ENCODE measurements around the gene MUC3A.
A peak's percentile ranks its signal among the peaks of the same experiment; 100 is the strongest.

Gene MUC3A

DNA sequence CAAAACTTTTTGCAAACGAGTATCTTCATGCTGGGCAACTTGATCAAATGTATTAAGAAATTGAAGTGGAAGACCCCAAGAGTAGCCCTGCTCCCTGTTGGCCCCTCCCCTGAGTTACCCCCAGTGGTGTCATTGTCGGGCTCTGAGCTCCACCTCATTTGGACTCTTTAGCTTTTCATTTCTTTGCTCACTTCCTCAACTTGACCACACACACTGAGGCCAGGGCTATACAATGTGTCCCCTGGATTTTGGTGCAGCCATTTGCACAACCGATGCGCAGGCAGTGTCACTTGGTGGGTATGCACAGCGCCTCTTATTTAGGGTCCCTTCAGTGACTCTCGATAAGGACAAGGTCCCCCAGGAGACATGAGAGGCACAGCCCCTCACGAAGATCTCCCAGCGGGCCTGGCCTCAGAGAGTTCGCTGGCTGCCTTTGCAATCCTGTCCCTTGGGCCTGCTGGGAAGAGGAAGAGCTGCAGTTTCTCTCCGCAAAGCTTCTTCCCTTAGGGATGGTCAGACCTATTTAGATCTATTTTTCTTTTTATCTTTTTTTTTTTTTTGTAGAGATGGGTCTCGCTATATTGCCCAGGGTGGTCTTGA lies 2.5 kb upstream of the MUC3A start:
- DNase-seq (ENCODE audit: low spot score): no peak
- no peak for FAIRE-seq

DNA sequence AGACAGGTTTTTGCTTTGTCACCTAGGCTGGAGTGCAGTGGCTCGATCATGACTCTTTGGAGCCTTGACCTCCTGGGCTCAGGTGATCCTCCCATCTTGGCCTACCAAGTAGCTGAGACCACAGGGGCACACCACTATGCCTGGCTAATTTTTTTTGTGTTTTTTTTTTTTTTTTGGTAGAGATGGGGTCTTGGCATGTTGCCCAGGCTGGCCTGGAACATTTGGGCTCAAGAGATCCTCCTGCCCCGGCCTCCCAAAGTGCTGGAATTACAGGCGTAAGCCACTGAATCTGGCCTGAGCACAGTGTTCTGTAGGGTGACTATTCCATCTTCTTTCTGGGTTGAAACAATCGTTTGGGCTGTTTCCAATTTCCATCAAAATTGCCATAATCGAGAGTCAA lies 1.5 kb upstream of the MUC3A start:
- no peak for FAIRE-seq
- DNase-seq (ENCODE audit: low spot score): no peak

DNA sequence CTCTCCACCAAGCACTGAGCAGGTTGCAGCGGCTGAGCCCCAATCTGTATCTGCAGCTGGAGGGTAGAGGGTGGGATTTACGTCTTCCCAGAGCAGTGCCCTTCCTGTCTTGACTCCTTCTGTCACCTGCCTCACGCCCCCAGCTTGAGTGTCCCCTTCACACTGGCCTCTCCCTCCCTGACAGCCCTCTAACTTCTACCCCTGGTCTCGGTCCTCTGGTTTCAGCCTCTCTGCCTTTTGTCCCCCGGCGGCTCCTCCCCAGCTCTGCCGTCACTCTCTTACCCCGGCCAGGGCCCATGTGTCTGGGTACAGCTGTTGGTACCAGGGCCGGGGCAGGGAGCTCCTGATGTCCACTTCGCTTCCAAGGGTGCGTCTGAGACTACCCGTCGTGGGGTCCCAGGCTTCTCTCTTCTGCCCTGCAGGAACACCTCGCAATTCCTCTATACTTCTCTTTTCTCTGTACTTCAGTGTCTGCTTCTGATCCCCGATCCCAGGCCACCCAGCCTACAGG lies 654 bp downstream of the MUC3A start:
- DNase-seq (ENCODE audit: low spot score) (no peak), FAIRE-seq (no peak)

DNA sequence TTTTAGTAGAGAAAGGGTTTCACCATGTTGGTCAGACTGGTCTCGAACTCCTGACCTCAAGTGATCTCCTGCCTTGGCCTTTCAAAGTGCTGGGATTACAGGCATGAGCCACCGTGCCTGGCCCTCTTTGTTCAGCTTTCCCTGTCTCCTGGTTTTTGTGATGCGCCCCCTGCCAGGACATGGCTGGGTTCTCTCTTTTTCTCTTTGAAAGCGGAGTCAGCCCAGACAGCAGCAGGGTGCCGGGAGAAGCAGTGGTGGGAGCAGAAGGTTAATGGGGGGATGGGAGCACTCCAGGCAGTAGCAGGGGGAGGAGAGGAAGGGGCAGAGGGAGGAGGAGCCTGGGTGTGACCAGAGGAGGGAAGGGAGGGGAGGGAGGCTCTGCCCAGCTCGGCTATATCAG lies 1.8 kb downstream of the MUC3A start:
- FAIRE-seq: no peak
- DNase-seq (ENCODE audit: low spot score): no peak

DNA sequence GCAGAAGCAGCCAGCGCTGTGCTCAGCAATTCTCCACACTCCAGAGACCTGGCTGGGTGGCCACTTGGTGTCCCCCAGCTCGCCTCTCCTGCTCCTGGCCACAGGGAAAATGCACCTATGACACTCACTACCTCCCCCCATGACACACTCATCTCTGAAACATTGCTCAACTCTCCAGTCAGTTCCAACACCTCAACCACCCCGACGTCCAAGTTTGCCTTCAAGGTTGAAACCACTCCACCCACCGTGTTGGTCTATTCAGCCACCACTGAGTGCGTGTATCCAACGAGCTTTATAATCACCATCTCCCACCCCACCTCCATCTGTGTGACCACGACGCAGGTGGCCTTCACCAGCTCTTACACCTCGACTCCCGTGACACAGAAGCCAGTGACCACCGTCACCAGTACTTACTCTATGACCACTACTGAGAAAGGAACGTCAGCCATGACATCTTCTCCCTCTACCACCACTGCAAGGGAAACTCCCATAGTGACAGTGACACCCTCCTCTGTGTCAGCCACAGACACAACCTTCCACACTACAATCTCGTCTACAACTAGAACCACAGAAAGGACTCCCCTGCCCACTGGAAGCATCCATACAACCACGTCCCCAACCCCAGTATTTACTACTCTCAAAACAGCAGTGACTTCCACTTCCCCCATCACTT lies 2.7 kb downstream of the MUC3A start:
- no peak for FAIRE-seq
- no peak for DNase-seq (ENCODE audit: low spot score)

DNA sequence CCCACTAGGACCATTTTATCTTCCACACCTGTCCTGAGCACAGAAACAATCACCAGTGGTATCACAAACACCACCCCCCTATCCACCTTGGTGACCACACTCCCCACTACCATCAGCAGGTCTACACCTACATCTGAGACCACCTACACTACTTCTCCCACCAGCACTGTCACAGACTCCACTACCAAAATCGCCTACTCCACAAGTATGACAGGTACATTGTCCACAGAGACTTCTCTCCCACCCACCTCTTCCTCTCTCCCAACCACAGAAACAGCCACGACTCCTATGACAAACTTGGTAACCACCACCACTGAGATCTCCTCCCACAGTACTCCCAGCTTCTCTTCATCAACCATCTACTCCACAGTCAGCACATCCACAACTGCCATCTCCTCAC lies 3.3 kb downstream of the MUC3A start:
- no peak for FAIRE-seq
- DNase-seq (ENCODE audit: low spot score): no peak

DNA sequence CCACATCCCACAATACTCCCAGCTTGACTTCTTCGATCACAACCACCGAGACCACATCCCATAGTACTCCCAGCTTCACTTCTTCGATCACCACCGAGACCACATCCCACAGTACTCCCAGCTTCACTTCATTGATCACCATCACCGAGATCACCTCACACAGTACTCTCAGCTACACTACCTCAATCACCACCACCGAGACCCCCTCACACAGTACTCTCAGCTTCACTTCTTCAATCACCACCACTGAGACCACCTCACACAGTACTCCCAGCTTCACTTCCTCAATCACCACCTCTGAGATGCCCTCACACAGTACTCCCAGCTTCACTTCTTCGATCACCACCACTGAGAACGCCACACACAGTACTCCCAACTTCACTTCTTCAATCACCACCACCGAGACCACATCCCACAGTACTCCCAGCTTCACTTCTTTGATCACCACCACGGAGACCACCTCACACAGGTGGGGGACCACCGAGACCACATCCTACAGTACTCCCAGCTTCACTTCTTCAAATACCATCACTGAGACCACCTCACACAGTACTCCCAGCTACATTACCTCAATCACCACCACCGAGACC lies 8.6 kb downstream of the MUC3A start:
- no peak for DNase-seq (ENCODE audit: low spot score)
- no peak for FAIRE-seq

DNA sequence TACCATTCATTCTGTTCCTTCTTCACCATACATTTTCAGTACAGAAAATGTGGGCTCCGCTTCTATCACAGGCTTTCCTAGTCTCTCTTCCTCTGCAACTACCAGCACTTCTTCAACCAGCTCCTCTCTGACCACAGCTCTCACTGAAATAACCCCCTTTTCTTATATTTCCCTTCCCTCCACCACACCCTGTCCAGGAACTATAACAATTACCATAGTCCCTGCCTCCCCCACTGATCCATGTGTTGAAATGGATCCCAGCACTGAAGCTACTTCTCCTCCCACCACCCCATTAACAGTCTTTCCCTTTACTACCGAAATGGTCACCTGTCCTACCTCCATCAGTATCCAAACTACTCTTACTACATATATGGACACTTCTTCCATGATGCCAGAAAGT lies 10.6 kb downstream of the MUC3A start:
- FAIRE-seq (no peak), DNase-seq (ENCODE audit: low spot score) (no peak)

DNA sequence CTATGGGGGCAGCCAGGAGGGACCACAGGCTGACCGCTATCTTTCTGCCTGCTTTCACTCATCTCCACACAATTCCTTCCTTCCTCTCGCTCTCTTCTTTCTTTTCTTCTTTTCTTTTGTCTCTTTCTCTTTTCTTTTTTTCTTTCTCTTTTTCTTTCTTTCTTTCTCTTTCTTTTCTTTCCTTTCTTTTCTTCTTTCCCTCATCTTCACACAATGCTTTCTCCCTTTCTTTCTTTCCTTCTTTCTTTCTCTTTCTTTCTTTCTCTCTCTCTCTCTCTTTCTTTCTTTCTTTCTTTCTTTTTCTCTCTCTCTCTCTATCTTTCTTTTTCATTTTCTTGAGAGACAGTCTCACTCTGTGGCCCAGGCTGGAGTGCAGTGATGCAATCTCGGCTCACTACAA lies 13.2 kb downstream of the MUC3A start:
- DNase-seq (ENCODE audit: low spot score): no peak
- no peak for FAIRE-seq

DNA sequence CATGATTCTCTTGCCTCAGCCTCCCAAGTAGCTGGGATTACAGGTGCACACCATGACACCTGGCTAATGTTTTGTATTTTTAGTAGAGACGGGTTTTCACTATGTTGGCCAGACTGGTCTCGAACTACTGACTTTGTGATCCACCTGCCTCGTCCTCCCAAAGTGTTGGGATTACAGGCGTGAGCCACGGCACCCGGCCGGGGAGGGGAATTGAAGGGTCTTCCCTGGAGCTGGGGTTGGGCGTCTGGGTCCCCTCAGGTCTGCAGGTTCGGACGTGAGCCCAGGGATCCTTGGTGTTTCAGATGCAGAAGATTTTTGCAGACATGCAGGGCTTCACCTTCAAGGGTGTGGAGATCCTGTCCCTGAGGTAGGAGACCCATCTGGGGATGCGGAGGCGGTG lies 14.1 kb downstream of the MUC3A start:
- DNase-seq (ENCODE audit: low spot score) (no peak), FAIRE-seq (no peak)

DNA sequence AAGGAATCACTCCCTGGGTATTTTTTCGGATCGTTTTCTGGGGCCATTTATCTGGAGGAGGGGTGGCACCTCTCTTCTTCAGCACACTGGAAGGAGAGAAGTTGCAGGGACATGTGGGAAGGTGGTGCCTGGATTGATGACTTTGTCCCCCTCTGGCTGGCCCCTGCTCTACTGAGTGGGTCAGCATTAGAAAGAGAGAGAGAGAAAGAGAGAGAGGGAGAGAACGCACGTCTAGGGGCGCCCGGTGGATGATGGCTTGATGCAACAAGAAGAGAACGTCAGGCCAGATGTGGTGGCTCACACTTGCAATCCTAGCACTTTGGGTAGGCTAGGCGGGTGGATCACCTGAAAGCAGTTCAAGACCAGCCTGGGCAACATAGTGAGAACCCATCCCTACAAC lies 14.5 kb downstream of the MUC3A start:
- FAIRE-seq: no peak

DNA sequence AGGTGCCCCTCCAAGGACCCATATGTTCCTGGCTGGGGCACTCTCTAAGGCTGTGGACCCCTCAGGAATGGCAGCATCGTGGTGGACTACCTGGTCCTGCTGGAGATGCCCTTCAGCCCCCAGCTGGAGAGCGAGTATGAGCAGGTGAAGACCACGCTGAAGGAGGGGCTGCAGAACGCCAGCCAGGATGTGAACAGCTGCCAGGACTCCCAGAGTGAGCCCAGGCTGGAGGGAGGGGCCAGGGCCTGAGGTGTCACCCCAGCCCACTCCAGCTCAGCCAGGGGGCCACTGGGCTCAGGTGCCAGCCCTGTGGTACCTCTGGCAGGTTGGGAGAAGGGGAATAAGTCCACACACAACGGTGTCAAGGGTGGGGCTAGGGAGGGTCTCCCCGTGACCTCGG lies 15.3 kb downstream of the MUC3A start:
- FAIRE-seq: no peak

More for the DNA sequence above, 14.5 kb downstream of the MUC3A start:
- DNase-seq (ENCODE audit: low spot score): no peak

DNA sequence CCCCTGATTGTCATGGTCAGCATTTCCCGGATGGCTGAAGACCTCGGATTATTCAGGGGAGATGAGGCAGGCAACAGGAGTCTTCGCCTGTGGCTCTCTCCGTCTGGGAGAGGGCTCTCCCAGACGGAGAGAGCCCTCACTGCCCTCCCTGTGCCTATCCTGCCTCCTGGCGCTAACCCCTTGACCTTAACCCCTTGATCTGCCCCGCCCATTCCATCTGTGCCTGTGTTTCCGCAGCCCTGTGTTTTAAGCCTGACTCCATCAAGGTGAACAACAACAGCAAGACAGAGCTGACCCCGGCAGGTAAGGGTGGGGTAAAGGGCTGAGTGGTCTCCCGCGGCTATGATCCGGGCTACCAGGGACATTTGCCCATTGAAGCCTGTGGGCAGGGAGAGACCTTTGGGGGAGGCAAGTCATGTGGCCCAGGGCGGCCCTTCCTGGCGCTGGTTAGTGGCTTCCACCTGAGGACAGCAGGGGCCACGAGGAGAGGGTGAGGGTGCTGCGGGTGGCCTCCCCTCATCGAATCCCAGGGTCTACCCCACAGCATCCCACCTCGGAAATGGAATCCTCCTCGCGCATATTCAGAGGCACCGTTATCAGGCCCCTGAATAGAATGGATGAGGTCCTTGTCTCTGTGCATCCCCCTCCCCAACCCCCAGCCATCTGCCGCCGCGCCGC lies 15.8 kb downstream of the MUC3A start:
- FAIRE-seq (no peak), DNase-seq (ENCODE audit: low spot score) (no peak)

More for the DNA sequence above, 15.3 kb downstream of the MUC3A start:
- no peak for DNase-seq (ENCODE audit: low spot score)

DNA sequence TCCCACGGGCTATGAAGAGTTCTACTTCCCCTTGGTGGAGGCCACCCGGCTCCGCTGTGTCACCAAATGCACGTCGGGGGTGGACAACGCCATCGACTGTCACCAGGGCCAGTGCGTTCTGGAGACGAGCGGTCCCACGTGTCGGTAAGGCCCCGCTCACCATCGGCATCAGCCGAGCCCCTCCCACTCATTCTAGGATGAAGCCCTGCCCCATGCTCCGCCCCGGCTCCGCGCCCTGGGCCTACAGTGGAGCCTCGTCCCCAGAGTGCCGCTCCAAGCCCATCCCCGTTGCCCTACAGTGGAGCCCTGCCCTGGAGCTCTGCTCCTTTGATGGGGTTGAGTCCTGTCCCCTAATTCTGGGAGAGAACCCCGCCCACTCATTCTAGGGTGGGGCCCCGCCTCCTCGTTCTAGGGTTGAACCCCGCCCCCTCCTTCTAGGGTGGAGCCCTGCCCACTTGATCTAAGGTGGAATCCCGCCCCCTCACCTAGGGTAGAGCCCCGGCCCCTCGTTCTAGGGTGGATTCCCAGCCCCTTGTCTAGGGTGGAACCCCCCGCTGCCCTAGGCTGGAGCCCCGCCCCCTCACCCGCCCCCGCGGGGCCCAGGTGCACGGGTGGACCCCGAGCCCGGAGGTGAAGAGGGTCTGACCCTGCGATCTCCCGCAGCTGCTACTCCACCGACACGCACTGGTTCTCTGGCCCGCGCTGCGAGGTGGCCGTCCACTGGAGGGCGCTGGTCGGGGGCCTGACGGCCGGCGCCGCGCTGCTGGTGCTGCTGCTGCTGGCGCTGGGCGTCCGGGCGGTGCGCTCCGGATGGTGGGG lies 16.6 kb downstream of the MUC3A start:
- DNase-seq (ENCODE audit: low spot score) (peak; percentile 31), FAIRE-seq (no peak)

DNA sequence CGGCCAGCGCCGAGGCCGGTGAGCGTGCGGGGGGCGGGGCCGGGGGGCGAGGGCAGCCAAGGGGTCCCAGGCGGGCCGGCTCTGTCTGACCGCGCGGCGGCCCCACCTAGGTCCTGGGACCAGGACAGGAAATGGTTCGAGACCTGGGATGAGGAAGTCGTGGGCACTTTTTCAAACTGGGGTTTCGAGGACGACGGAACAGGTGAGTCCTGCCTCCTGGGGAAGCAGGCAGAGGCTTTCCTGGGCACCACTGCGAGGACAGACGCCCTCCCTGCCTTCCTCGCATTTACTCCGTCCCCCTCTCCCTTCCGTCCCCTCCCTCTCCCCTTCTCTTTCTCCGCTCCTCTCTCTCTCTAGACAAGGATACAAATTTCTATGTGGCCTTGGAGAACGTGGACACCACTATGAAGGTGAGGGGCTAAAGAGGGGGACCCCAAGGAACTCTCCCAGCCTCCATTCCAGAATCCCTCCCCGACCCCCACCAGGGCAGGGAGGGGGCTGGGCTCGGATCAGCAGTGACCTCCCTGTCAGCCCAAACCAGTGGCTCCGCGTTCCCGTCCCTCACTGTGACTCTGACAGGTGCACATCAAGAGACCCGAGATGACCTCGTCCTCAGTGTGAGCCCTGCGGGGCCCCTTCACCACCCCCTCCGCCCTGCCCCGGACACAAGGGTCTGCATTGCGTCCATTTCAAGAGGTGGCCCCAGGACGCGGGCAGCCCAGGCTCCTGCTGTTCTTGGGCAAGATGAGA lies 17.4 kb downstream of the MUC3A start:
- FAIRE-seq (no peak), DNase-seq (ENCODE audit: low spot score) (no peak)

DNA sequence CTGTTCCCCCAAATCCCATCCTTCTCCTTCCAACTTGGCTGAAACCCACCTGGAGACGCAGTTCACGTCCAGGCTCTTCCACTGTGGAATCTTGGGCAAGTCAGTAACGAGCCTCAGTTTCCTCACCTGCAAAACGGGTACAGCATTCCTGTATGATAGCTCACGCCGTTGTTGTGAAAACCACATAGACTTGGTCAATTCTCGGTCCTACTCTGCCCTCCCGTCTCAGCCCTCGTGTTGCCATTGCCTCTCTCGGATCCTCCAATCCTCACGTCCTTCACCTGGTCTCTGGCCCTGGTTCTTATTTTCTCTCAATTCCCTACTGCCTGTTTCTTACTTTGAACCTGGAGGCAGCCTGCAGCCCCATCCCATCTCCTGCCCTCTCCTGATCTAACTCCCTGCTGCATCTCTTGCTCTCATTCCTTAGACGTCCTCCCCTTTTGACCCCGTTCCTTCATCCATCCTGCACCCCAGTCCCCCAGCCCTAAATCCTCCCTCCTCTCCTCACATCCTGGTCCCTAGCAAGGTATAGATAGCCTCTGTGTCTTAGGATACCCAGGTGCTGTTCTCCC lies 18.0 kb downstream of the MUC3A start:
- DNase-seq (ENCODE audit: low spot score): no peak
- FAIRE-seq: no peak

DNA sequence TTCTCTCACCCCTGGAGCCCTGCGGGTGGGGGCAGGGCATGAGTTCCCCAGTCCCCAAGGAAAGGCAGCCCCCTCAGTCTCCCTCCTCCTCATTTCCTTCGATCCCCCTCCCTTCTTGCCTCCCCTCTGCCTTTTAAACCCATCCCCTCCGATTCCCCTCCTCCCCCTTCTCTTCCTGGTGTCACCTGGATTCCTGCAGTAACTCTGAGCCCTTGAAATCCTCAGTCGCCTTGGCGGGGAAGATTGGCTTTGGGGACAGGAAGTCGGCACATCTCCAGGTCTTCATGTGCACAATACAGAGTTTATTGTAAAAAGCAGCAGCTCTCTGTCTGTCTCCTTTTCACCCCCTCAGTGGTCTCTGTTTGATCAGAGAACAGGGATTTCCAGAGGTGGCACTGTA lies 18.7 kb downstream of the MUC3A start:
- FAIRE-seq (no peak), DNase-seq (ENCODE audit: low spot score) (no peak)

DNA sequence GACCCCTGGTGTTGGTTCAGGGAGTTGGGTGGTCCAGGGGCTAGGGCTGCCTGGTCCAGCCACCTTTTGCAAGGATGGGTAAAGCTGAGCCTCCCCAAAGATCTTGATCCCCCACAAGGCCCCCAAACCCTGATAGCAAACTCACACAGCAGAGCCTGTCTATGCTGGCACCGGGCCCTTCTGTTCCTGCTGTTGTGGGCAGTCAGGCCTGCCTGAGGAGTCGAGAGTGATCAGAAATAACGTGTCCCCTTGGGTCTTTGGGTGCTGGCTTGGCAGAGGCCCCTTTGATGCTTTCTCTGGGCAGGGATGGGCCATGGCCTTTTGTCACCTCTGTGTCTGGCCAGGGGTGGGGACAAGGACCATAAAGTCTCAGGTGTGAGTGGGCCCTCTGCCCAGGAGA lies 19.3 kb downstream of the MUC3A start:
- DNase-seq (ENCODE audit: low spot score): no peak
- FAIRE-seq: no peak

DNA sequence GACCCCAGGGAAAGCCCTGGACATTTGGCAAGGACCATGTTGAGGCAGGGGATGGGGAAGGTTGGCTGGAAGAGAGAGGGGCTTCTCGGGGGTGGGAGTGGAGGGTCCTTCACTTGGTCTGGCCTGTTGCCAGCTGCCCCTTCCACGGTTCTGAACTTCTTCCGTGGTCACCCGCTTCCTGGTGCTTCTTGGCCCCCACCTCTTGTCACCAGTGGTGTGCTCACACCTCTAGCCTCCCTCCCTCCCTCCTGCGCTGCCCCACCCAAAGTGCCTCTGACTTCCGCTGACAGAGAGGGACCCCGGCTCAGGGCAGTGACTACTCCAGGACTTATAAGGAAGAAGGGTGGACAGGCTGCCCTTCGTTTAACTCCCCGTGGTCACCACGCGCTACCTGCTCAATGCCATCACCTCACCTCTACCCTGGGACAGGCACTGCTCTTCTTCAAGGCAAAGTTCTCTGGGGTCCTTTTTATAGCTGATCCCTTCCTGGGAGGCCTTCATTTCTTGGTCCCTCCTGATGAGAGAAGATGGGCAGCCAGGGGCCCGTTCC lies 19.8 kb downstream of the MUC3A start, which contains the start of gene MUC12:
Gene MUC12 (plus strand): TSS at position 500 of the 550 bp plus-strand sequence. CDS start 58 bp downstream, outside the sequence.
- FAIRE-seq (no peak), DNase-seq (ENCODE audit: low spot score) (no peak)
